ENCODE measurements around the gene MCRIP2.

The MCRIP2 gene

DNA sequence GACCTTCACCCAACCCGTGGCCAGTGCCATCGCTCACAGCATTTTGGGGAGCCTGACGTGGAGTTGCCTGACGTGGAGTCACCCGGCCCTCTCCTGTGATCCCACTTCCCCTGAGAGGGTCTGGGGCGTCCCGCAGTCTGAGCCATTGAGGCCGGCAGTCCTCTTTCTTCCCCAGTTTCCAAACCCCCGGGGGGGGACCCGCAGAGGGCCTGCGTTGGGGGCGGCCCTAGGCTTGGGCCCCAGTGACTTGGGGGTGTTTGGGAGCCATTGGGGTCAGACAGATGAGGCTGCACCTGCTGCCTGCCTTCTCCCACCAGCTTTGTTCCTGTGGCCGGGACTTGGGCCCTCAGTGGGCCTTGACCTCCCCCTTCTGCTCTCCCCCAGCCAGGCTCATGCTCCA, 28.0 kb downstream of the MCRIP2 start:
- no peak for DNase-seq (ENCODE audit: low read depth in 2 of 2)

GRCh38 chr16:670485-671352, 29.1 kb downstream of the MCRIP2 start:
- no peak for DNase-seq (ENCODE audit: low read depth in 2 of 2)

GRCh38 chr16:671353-672131, 29.9 kb downstream of the MCRIP2 start:
- no peak for DNase-seq (ENCODE audit: low read depth in 2 of 2)

DNA sequence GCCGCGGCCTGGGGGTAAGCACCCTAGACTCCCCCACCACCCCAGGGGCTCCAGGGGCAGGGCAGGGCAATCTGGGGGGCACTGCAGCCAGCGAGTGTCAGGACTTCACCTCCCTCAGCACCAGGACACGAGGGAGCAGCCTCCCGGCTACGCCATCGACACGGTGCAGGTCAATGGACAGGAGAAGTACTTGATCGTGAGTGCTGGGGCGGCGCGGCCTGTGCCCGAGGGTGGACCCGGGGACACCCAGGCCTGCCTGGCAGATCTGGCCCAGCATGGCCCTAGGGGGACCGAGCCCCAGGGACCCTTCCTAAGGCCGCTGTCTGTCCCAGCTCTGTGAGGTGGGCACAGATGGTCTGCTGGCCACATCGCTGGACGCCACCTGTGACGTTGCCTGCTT, 30.7 kb downstream of the MCRIP2 start:
- DNase-seq (ENCODE audit: low read depth in 2 of 2) = no peak

GRCh38 chr16:672851-673250, 31.2 kb downstream of the MCRIP2 start:
- no peak for DNase-seq (ENCODE audit: low read depth in 2 of 2)

GRCh38 chr16:673399-673991, 31.9 kb downstream of the MCRIP2 start:
- no peak for DNase-seq (ENCODE audit: low read depth in 2 of 2)

DNA sequence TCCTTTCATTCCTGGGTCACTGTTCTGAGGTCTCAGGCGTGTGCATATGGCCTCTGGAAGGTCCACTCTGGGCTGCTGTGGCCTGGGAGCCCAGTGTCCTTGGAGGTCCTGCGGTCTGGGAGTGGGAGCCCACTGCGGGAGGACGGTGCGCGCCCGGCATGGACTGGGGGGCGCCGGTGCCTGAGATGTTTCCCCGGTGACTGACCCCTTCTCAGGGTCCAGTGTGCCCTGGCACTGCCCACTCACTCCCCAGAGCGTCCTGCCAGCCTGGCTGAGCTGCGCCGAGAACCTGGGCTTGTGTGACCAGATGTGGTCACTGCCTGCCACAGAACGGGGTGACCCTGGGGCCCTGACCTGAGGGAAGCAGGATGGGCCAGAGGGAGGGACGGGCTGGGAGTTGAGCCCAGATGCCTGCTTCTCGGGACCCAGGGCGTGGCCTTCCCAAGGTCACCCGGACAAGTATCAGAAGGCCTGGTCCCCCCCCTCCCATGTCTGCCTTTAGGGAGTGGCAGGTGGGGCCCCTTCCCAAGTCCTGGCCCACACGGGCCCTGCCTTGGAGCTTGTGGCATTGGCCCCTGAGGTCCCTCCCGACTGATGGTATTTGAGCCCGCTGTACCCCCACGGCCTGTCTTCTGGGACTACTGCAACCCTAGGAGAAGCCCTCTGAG, 32.7 kb downstream of the MCRIP2 start:
- no peak for DNase-seq (ENCODE audit: low read depth in 2 of 2)

- DNase-seq (ENCODE audit: low read depth in 2 of 2) = no peak
Observed at GRCh38 chr16:674968-675883, 33.6 kb downstream of the MCRIP2 start, which contains the start of gene RHBDL1. TSS of gene RHBDL1 (plus strand) at chr16:675671. CDS start at chr16:675791, 120 bp downstream.

DNA sequence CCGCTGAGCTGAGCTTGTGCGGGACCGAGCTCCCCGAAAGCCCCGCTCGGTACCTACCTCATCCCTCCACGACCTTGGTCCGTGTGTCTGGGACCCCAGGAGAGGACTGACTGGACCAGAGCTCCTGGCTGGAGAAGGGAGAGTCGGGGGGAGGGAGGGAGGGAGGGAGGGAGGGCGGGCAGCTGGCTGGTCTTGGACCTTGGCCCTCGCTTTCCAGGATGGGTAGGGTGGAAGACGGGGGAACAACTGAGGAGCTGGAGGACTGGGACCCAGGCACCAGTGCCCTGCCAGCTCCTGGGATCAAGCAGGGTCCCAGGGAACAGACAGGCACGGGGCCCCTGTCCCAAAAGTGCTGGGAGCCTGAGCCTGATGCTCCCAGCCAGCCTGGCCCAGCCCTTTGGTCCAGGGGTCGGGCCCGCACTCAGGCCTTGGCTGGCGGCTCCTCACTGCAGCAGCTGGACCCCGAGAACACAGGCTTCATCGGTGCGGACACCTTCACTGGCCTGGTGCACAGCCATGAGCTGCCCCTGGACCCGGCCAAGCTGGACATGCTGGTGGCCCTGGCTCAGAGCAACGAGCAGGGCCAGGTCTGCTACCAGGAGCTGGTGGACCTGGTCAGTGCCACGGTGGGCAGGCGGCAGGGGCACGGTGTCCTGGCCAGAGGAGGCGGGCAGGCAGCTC, 34.4 kb downstream of the MCRIP2 start:
- DNase-seq (ENCODE audit: low read depth in 2 of 2) = no peak

- no peak for DNase-seq (ENCODE audit: low read depth in 2 of 2)
Observed at GRCh38 chr16:676565-676902, 34.9 kb downstream of the MCRIP2 start.

GRCh38 chr16:676913-677312, 35.3 kb downstream of the MCRIP2 start:
- no peak for DNase-seq (ENCODE audit: low read depth in 2 of 2)

GRCh38 chr16:677316-678190, 35.9 kb downstream of the MCRIP2 start:
- no peak for DNase-seq (ENCODE audit: low read depth in 2 of 2)

DNA sequence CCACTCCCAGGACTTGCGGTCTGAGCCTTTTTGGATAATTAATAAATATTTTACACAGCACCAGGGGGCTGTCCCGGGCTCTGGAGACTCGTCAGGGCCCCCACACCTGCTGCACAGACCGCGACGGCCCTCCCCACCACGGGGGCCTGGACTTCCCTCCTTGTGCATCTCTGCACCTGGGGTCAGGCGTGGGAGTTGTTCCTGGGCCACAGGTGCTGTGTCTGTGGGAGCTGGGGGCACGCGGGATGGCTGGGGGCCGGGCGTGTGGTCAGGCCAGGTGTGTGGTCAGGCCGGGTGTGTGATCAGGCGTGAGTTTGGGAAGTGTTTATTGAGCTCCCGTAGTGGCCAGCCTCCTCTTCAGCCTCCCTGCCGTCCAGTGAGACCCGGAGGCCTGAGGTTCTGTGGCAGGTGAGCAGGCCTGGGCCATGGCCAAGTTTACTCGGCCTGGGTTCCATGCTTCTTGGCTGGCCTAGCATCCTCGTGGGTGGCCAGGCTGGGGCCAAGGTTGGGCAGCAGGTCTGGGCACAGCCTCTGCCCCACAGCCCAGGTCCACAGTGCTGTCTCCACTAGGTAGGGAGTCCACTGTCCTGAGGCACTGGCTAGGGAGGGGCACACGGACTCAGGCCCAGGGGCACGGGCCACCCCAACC, 36.7 kb downstream of the MCRIP2 start:
- no peak for DNase-seq (ENCODE audit: low read depth in 2 of 2)

- DNase-seq (ENCODE audit: low read depth in 2 of 2) = peak in 1 of 2 donors; percentile 53
Observed at GRCh38 chr16:678858-679813, 37.5 kb downstream of the MCRIP2 start.

GRCh38 chr16:679814-680624, 38.4 kb downstream of the MCRIP2 start, which contains the start of gene STUB1:
TSS of gene STUB1 (plus strand) at chr16:680410. CDS start at chr16:680526, 116 bp downstream.
- DNase-seq (ENCODE audit: low read depth in 2 of 2) = peak; percentile 85 to 93

DNA sequence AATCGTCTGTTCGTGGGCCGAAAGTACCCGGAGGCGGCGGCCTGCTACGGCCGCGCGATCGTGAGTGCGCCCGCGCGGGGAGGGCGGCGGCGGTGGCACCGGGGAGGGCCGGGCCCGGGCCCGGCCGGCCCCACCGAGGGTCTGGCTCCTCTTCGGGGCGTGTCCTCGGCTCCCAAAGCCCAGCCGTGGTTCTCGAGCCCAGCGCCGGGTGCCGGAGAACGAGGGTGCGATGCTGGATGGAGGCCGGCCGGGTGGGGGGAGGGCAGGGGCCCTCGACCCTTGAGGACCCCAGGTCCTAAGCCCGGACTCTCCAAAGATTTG, 39.0 kb downstream of the MCRIP2 start:
- DNase-seq (ENCODE audit: low read depth in 2 of 2) = no peak

Data from stimulated activated CD4-positive, alpha-beta T cell treated with anti-CD3 and anti-CD28 coated beads, Interleukin-4, amount 100 ng/mL, for 48 hours (primary cell).